GM21526 (cell line): Measurements from ENCODE around the gene TRIM5.
A peak's percentile ranks its signal among the peaks of the same experiment; 100 is the strongest.

Experiments
- ATAC-seq: cut with Tn5 transposase; IDR thresholded peaks from one replicate; pipeline ENCODE4 v1.9.1; 2021; ENCODE audit warnings: moderate library complexity; ENCODE audit not compliant: unreplicated experiment, low FRiP score

Gene TRIM5

GRCh38 chr11:5626196-5626595 lies 58.7 kb downstream of the TRIM5 start:
- ATAC-seq = no peak

GRCh38 chr11:5625281-5625680 lies 59.6 kb downstream of the TRIM5 start:
- ATAC-seq = peak; percentile 8

- peak; percentile 97 for ATAC-seq
These were observed 60.2 kb downstream of the TRIM5 start, which contains the start of gene TRIM34 for GRCh38 chr11:5624489-5625279. Gene TRIM34 (plus strand): TSS chr11:5625001. CDS start chr11:5632332, 7,331 bp downstream.

DNA sequence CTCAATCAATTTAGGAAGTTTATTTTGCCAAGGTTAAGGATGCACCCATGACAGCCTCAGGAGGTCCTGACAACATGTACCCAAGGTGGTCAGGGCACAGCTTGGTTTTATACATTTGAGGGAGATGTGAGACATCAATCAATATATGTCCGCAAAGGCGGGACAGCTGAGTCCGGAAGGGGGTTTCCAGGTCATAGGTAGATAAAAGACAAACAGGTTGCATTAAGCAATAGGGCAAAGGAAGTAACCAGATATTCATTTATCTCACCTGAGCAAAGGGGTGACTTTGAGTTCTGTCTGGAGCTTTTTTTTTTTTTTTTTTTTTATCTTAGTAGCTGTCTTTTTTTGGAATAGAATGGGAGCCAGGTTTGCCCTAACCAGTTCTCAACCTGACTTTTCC lies 62.1 kb downstream of the TRIM5 start:
- ATAC-seq = no peak

- no peak for ATAC-seq
These were observed 63.3 kb downstream of the TRIM5 start for GRCh38 chr11:5621580-5621979.

- ATAC-seq = no peak
These were observed 64.0 kb downstream of the TRIM5 start for GRCh38 chr11:5620651-5621521.

DNA sequence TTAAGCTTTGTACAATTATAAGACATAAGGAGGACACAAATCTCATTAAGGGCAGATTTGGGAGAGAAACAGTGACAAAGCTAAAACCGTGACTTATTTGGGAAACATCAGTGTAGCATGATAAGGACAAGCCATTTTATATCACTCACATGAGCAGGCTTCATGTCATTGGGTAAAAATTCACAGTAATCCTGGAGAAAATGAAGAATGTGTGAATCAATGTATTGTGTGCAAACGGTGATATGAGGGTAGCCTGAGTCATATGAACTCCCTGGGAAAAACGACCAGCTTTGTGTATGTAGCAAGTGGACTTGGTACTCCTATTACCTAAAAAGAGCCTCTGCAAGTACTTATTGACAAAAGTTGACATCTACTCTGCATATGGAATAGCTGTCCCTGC lies 66.1 kb downstream of the TRIM5 start:
- no peak for ATAC-seq
